Adipose tissue (tissue), 3 donors: Measurements from ENCODE around the gene UTP25. TPM values are rescaled to one million over a fixed set of nuclear protein-coding genes. Genes with fewer than 3 reads are reported as not detected.
"Not testable (repeated sequence)": the region's sequence is repeated elsewhere in the genome, so short reads cannot be mapped to it uniquely, and the experiment has no call there.

Experiments used
- H3K27ac ChIP-seq: one replicate; pipeline ENCODE4 v1.5.1; 2013; ENCODE audit warnings: low read depth, low read length
- WGBS, 3 donors: extraction: QIAGEN DNeasy Blood & Tissue Kit; methylation state at CpG; one replicate each; pipeline ENCODE4 v1.1.7; 2013; 5-methylcytosine and 5-hydroxymethylcytosine counted together
- polyA plus RNA-seq, 3 donors: library from polyadenylated mRNA; stranded (reverse); fragments of 200-250 nt; gene quantifications; one replicate each; pipeline ENCODE4 v1.2.3, GENCODE V29; 2013
- donor health status: healthy with polysubstance abuse.
- donor health status: Bipolar disorder and iron deficiency.
- donor health status: healthy.

Gene UTP25, protein sequence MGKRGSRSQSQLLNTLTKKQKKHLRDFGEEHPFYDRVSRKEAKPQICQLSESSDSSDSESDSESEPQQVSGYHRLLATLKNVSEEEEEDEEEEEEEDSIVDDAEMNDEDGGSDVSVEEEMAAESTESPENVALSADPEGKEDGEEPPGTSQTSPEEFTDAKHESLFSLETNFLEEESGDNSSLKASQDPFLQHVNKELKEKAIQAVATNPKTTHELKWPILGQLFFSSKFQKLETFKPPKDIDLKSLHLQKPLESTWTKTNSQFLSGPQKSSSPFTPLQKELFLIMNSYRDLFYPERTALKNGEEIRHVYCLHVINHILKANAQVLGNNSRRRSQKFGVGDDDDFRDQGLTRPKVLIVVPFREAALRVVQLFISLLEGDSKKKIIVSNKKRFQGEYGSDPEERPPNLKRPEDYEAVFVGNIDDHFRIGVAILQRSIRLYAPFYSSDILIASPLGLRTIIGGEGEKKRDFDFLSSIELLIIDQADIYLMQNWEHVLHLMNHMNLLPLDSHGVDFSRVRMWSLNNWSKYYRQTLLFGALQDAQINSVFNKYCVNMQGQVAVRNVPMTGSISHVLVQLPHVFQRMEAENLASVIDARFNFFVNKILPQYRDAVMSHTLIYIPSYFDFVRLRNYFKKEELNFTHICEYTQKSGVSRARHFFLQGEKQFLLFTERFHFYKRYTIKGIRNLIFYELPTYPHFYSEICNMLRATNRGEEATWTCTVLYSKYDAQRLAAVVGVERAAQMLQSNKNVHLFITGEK
- 1 to 10 TPM; 1.7 to 3.6 (median 2.0) TPM for polyA plus RNA-seq

DNA sequence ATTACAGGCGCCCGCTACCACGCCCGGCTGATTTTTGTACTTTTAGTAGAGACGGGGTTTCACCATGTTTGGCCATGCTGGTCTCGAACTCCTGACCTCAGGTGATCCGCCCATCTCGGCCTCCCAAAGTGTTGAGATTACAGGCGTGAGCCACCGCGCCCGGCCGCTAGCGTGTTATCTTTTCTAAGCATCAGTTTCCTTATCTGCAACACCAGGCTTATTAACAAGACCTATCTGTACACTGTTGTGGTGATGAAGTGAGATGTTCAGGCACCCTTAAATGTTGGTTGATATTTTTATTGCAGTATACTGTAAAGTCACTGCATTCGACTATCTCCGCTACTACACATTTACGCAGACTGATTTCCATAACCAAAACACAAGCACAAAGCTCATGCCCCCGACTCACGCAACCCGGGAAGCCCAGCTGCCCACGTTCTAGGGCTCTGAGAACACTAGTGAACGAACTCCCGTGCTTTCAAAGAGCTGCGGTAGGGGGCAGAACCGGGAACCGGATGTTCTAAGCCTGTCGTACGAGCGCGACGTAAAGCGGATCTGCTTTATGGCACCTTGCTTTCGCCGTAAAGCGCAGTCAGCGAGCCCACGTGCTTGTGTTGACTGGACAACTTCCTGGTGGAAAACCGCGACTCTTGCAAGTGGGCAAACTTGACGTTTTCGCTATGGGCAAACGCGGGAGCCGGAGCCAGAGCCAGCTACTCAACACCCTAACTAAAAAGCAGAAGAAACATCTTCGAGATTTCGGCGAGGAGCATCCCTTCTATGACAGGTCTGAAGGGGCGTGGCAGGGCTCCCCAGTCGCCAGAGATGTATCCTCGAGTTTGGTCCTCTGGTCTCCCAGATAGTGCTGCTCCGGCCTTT lies at the start of gene UTP25:
Gene UTP25, plus strand, starts transcription at position 589 of the 879 bp plus-strand sequence. Its CDS starts 92 bp downstream, at position 681.
- no peak within 1 kb of the TSS for H3K27ac ChIP-seq
- WGBS, 3 donors: 18 to 20% (median 19%) methylated on average over 51 of the region's 51 CpGs

DNA sequence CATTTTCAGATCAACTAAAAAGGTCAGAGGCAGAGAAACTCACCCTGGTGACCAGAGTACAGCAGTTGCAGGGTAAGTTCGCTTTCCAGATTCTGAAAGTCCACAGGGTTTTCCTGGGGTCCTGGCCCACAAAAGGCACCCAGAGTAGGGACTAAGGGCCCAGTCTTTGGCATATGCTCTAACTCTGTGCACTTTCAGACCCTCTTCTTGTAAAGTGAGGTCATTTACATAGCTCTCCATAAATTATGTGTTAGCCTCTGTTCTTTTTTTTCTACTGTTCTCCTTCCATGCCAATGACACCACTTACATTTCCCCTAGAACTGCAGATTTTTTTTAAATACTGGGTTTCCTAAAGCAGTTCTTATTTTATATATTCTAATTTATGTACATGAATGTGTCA lies 49.7 kb upstream of the UTP25 start:
- WGBS, 3 donors: 88 to 91% (median 88%) methylated on average over 1 of the region's 1 CpG
- H3K27ac ChIP-seq: no peak overlapping the region

DNA sequence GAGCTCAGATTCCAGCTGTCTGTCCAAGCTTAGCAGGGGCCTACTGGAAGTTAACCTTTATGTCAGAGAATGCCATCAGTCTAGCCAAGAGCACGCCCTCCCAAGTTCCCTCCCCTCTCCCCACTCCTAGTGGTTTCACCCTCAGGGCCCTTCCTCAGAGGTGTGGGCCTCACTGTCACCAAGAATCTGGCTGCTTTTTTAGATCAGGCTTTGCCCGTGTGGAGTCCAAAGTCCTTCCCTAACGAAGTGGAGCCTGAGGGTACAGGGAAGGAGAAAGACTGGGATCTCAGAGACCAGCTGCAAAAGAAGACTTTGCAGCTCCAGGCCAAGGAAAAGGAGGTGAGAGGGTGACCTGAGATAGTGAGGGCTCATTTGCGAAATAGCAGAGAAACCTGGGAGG lies 47.5 kb upstream of the UTP25 start:
- H3K27ac ChIP-seq: no peak overlapping the region
- WGBS, 3 donors: 69 to 88% (median 84%) methylated on average over 4 of the region's 4 CpGs

DNA sequence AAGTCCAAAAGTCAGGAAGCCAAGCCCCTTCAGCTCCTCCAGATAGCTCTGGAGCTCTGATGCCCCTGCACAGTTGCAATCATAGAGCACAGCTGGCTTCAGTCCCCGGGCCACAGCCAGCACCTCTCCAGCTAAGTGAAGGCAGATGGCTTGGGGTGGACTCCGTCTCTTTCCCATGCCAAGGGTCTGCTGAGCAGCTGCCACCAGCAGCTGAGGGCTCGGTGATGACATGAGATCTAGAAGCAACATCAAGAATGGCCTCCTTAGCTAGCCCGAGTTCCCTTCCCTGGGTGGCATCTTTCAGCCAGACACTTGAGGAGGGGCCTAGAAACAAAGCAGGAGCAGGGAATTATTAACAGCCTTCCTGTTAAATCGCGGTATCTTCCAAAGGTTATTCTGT lies 44.4 kb upstream of the UTP25 start:
- WGBS, 3 donors: 49 to 77% (median 67%) methylated on average over 6 of the region's 6 CpGs
- no peak overlapping the region for H3K27ac ChIP-seq

DNA sequence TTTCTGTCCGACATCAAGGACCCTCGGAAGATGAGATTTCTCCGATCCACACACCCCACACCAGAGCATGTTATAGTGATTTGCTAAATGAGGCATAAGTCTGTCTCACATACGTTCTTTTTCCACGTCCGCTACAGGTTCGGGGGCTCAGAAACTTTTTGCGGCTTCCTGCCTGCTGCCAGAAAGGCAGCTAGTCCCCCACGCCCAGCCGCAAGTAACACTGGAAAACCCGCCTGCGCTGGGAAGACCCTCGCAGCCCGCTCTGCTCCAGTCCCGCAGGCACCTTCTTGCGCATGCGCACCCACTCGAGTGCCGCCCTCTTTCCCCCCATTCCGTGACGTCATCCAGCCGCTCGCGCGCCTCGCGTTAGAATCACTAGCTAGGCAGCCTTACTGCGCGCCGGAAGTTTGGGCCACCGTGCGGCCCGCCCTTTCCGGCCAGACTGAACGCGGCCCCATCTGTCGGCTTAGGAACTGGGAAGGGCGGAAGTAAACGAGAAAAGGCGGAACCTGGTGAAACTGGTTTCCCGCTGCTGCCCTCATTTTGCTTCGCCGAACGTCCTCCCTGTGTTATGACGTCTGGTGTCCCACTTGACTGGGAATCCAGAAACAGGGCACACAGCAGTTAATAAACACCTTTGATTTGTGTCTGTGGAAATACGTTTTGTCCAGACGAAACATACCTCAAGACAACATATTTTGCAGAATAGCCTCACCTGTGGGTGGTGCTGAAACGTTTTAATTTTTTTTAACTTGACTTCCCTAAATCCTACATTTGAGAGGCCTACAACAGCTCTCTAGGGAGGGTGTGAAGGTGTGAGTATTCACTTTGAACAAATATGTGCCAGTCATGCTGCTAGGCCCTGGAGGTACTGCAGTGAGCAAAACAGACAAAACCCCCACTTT lies 43.3 kb upstream of the UTP25 start, which contains the start of gene C1orf74:
Gene C1orf74, minus strand, starts transcription at position 295 of the 905 bp plus-strand sequence. CDS start 925 bp downstream, outside the sequence.
- H3K27ac ChIP-seq: no peak within 1 kb of the TSS
- 3 to 4% (median 3%) methylated on average over 48 of the region's 48 CpGs for WGBS, 3 donors

DNA sequence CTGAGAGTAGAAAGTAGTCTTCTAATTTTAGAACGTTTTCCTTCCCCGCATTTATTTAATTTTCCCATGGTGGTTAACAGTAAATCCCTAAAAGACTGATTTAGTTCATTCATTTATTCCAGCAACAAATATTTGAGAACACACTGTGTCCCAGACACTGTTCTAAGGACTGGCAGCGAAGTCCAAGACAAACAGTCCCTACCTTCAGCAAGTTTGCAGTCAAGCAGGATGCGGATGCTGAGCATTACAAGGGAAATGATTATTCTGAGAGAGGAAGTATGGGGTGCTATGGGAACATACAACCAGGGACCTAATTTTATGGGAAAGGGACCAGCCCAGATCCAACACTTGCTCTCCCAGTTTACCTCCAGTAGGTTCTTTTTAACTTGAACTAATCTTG lies 42.2 kb upstream of the UTP25 start:
- WGBS, 3 donors: 94 to 98% (median 97%) methylated on average over 4 of the region's 4 CpGs
- H3K27ac ChIP-seq: no peak overlapping the region

DNA sequence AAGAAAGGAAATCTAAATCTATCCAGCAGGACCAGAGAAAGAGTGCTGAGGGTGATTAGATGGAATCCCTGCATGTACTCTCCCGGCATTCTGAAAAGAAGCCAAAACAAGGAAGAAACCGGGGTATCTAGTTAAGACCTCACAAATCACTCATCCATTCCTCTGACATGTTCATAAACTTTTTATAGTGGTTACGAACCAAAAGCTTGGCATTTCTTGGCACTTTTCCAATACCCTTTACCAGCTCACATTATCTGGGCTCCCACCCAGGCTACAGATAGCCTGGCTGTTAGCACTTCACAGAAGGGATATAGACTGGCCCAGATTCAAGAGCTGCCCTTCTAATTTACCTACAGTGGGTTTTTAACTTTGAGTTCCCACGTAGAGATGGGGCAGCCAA lies 41.6 kb upstream of the UTP25 start:
- WGBS, 3 donors: 61 to 75% (median 67%) methylated on average over 4 of the region's 4 CpGs
- no peak overlapping the region for H3K27ac ChIP-seq

DNA sequence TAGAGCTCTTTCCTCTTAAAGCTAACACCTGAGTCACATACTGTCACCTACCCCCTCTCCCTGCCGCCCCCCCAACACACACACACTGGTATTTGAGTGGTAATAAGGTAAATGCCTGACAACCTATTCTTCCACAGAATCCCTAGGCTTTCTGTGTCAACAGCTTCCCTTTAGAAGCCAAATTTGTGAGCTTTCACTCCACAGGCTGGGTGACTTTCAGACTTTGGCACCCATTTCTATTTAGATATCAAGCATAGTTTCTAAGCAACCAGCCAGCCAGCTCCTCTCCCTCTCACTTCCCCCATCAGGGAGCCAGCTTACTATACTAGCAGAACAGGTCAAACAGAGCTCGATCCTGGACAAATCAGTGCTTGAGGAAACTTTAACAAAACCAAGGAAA lies 40.2 kb upstream of the UTP25 start:
- 42 to 64% (median 53%) methylated on average over 2 of the region's 2 CpGs for WGBS, 3 donors
- no peak overlapping the region for H3K27ac ChIP-seq

DNA sequence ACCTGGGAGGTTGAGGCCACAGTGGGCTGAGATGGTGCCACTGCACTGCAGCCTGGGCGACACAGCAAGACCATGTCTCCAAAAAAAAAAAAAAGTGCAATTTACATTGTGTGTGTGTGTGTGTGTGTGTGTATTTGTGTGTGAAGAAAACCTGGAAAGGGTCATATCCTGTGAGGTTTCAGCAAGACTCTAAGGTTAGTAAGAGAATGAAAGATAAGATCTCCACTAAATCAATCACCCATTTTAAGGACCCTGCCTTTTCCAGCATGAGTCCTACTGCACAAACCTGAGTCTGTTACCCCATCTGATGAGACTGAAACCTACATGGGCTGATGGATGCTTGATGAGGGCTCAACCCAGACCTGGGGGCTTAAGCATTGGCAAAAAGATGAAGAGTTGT lies 38.5 kb upstream of the UTP25 start:
- 81 to 94% (median 90%) methylated on average over 1 of the region's 1 CpG for WGBS, 3 donors
- no peak overlapping the region for H3K27ac ChIP-seq

DNA sequence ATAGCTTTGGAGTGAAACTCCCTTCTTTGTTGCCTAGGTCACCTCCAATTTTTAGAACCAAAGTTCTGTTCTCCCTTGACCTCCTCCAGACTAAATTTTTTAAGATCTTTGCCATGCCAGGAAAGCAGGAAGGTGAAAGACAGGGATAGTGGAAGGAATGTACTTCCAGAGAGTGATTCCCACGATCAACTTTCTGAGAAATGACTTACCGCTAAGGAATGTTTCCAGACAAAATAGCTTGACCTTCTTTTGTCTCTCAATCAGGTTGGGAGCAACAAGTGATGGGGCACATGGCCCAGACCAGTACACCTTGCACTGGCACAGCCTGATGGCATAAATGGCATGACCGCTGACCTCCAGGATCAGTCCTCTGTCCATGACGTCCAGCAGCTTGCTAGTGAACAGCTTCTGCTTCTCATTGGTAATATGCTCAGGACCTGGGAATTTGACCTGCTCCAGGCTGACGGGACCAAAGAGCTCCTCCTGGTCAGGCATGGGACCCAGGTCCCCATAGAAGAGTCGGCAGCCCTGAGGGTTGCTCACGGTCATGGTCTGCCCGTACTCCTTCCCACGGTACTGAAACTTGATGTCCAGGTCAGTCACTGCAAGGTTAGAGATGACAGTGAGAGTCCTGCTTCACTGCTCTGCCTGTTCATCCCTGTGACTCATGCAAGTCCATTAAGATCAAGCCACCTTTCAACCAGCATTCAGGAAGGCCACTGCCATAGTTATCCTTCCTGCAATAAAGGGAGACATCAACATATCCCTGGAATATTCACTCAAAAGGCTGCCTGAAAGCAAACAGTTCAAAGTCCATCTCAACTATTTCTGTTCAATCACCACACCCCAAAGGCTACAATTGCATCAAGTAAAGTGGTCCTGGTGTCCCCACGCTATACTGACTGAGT lies 37.2 kb upstream of the UTP25 start:
- no peak overlapping the region for H3K27ac ChIP-seq
- WGBS, 3 donors: 87 to 92% (median 87%) methylated on average over 10 of the region's 10 CpGs

DNA sequence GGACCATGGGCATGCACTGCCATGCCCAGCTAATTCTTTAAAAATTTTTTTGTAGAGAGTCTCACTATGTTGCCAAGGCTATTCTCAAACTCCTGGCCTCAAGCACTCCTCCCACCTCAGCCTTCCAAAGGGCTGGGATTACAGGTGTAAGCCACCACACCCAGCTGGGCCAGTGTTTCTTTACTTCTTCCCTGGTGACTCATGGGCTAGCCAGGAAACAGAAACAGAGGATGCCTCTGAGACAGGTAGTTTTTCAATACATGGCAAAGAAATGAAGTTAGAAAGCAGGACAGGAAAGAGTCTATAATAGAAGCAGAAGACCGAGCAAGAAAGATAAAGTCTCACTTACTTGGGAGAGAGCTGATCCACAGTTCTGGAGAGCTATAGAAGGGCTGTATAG lies 35.9 kb upstream of the UTP25 start:
- 0 to 53% (median 52%) methylated on average over 1 of the region's 1 CpG for WGBS, 3 donors

DNA sequence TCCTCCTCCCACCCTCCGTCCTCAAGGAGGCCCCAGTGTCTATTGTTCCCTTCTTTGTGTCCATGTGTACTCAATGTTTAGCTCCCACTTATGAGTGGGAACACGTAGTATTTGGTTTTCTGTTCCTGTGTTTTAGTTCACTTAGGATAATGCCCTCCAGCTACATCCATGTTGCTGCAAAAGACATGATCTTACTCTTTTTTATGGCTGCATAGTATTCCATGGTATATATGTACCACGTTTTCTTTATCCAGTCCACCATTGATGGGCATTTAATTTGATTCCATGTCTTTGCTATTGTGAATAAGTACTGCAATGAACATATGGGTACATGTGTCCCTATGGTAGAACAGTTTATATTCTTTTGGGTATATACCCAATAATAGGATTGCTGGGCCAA lies 34.1 kb upstream of the UTP25 start:
- not testable (repeated sequence) for H3K27ac ChIP-seq
- WGBS, 3 donors: 88 to 95% (median 91%) methylated on average over 3 of the region's 3 CpGs

More for the DNA sequence above, 35.9 kb upstream of the UTP25 start:
- no peak overlapping the region for H3K27ac ChIP-seq

DNA sequence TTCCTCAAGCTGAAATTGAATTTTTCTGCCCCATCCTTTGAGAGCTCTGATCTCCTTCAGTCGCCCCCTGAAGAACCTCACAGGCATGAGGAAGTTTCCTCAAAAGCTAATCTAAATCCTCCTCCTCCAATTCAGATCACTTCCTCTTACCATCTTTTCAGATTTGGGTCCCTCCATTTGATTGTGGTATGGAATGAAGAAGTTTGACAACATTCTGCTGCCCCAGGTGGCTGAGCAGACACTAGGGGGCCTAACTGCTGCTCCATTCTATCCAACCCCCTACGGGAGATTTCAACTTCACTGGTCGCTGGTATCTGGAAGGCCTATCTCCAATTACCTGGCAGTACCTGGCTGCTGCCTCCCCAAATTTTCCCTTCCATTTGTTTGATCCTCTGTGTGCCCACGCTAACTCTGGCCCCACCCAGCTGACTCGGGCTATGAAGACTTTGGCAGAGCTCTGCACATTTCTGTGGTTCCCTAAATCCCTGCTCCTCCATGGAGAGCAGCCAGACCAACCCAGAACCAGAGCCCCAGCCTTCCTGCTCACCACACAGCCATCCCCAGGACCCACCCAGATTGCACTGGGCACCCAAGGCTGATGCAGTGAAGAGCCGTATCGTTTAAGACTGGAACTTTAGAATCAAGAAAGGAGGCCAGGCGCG lies 29.7 kb upstream of the UTP25 start:
- no peak overlapping the region for H3K27ac ChIP-seq

DNA sequence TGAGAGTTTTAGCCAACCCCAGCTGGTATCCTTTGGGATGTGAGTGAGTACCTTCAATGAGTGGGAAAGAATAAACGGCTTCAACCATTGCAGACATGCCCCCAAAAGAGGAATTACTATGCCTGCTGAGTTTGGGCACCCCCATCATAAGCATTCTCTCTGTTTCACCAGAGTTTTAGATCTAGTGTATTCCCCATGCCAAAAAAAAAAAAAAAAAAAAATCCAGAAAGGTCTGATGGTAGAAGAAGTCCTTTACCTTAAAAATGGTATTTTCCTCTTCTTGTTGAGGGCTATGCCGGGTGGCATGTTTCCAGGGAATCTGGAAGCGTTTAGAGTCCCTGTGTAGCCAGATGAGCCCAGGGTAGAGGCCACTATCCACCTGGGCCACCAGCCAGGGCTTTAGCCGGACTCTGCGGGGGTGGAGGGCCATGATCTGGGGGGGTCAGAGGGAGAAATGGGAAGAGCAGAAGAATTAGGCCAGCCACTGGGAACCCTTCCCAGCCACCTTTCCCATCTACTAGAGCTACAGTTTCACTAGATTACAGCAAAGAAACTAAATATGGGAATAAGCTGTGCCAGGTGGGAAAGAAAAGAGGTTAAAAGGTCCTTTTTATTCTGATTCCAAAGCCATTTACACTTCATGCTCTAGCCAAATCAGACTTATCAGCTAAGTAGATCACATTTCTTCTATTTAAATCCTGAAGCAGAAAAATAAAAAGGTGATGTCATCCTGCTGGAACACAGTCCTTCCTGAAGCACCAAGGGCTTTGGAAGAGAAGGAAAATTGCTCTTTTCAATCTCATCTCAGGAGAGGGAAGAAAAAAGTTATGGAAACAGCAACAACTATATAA lies 26.6 kb upstream of the UTP25 start:
- no peak overlapping the region for H3K27ac ChIP-seq
- 56 to 71% (median 58%) methylated on average over 5 of the region's 5 CpGs for WGBS, 3 donors

More for the DNA sequence above, 29.7 kb upstream of the UTP25 start:
- 79 to 90% (median 79%) methylated on average over 9 of the region's 9 CpGs for WGBS, 3 donors

DNA sequence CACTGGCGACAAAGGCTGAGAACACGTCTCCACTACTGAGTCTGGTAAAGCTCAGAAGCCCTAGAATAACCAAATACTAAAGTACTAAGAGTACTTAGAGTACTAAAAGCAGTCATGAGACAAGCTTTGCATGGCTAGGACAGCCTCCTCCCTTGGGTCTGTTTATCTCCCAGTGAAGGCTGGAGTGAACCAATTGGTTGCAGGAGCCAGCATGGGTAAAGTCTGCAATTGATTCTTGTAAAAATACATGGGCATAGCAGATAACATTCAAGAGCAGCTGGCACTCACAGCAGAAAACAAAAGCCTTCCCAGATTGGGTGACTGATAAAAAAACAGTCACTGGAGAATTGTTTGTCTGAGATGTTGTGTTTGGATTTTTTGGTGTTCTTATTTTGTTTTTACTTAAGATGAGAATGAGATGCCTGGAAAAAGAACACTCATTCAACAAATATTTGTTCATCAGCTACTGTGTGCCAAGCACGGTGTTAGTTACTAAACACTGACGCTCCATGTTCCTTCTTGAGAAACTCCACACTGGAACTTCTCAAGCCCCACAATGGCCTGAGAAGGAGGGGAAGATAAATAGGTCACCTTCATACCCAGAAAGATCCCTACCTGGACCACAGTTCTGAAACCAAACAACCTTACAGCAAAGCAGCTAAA lies 25.5 kb upstream of the UTP25 start:
- no peak overlapping the region for H3K27ac ChIP-seq
- WGBS, 3 donors: 59 to 85% (median 81%) methylated on average over 4 of the region's 4 CpGs
